CD4-positive, alpha-beta memory T cell (primary cell): ENCODE measurements around the gene ARHGAP9. TPM values are rescaled to one million over a fixed set of nuclear protein-coding genes. Genes with fewer than 3 reads are reported as not detected.
"Not testable (repeated sequence)": the region's sequence is repeated elsewhere in the genome, so short reads cannot be mapped to it uniquely, and the experiment has no call there.

Experiments
- CTCF ChIA-PET: fragments of 350-600 bp; sonication (Branson Sonifier 250); formaldehyde crosslinking; loops from one replicate; lab custom pipeline; 2021; ENCODE audit warnings: inconsistent platforms; ENCODE audit not compliant: partially characterized antibody; lab: Charles Lee
- POLR2A ChIA-PET: fragments of 350-600 bp; sonication (Branson Sonifier 250); formaldehyde crosslinking; loops from one replicate; lab custom pipeline; 2021; ENCODE audit not compliant: partially characterized antibody; lab: Charles Lee
- DNase-seq, 5 donors: peaks; one replicate each; pipeline versions ENCODE4 v3.0.0 to v3.0.0-alpha.2; 2020 to 2022; ENCODE audit warnings: mixed read lengths in 1 of 5
- H3K27ac ChIP-seq: one replicate; pipeline ENCODE4 v1.7.0; 2013; ENCODE audit warnings: low read depth, low read length
- H3K27me3 ChIP-seq: 2 replicates; pipeline ENCODE4 v1.7.0; 2013; ENCODE audit warnings: mild to moderate bottlenecking, low read length, moderate library complexity; ENCODE audit not compliant: insufficient read depth
- H3K36me3 ChIP-seq: 2 replicates; pipeline ENCODE4 v1.7.0; 2013; ENCODE audit warnings: mild to moderate bottlenecking, low read length, moderate library complexity; ENCODE audit not compliant: insufficient read depth
- H3K4me1 ChIP-seq: 2 replicates; pipeline ENCODE4 v1.7.0; 2013; ENCODE audit warnings: mild to moderate bottlenecking, low read length, moderate library complexity; ENCODE audit not compliant: insufficient read depth
- H3K4me3 ChIP-seq, 2 donors: one replicate each; pipeline ENCODE4 v1.7.0; 2013; ENCODE audit warnings: low read length in 2 of 2, mild to moderate bottlenecking in 1 of 2
- H3K9me3 ChIP-seq, 2 donors: one replicate each; pipeline ENCODE4 v1.7.0; 2013; ENCODE audit warnings: low read length in 2 of 2, control low read depth in 1 of 2; ENCODE audit not compliant: control insufficient read depth in 1 of 2
- H3K27ac Mint-ChIP-seq, 7 donors: one replicate each; pipeline ENCODE4 v1.8.0; 2020 to 2021; ENCODE audit warnings: mixed read lengths in 7 of 7, mild to moderate bottlenecking in 6 of 7, inconsistent platforms in 3 of 7, moderate library complexity in 3 of 7
- H3K27me3 Mint-ChIP-seq, 2 donors: one replicate each; pipeline ENCODE4 v1.8.0; 2020 to 2021; ENCODE audit warnings: mixed read lengths in 2 of 2
- H3K36me3 Mint-ChIP-seq, 2 donors: one replicate each; pipeline ENCODE4 v1.8.0; 2020 to 2021; ENCODE audit warnings: mixed read lengths in 2 of 2, inconsistent platforms in 1 of 2, mild to moderate bottlenecking in 1 of 2
- H3K4me1 Mint-ChIP-seq, 4 donors: one replicate each; pipeline ENCODE4 v1.8.0; 2020 to 2021; ENCODE audit warnings: mixed read lengths in 4 of 4, mild to moderate bottlenecking in 1 of 4
- H3K4me3 Mint-ChIP-seq, 8 donors: one replicate each; pipeline ENCODE4 v1.8.0; 2020 to 2021; ENCODE audit warnings: mixed read lengths in 8 of 8, mild to moderate bottlenecking in 7 of 8, moderate library complexity in 6 of 8, inconsistent platforms in 3 of 8
- H3K9me3 Mint-ChIP-seq, 8 donors: one replicate each; pipeline ENCODE4 v1.8.0; 2020 to 2021; ENCODE audit warnings: mixed read lengths in 8 of 8, mild to moderate bottlenecking in 5 of 8, inconsistent platforms in 3 of 8, moderate library complexity in 1 of 8
- intact Hi-C: fragments of 100-400 bp; cut with micrococcal nuclease; formaldehyde crosslinking; loops from one replicate; pipeline ENCODE4 v1.15.1; 2023
- polyA plus RNA-seq, 2 donors: library from polyadenylated mRNA; unstranded; fragments of 300-500 nt; fragmentation: Illumina TruSeq; gene quantifications; one replicate each; pipeline ENCODE4 v1.2.3, GENCODE V29; 2021
- total RNA-seq, 2 experiments: library from RNA; stranded (reverse); gene quantifications; one replicate each; pipeline ENCODE4 v1.2.3, GENCODE V29; 2021

The ARHGAP9 gene
- total and polyA plus RNA-seq, 4 experiments from 2014 or later: 206 to 278 (median 241) TPM

- H3K4me1 ChIP-seq, H3K9me3 ChIP-seq, CTCF ChIA-PET, H3K4me3 Mint-ChIP-seq, H3K4me1 Mint-ChIP-seq, H3K27me3 Mint-ChIP-seq, H3K27ac ChIP-seq, intact Hi-C loops, H3K27me3 ChIP-seq, POLR2A ChIA-PET, H3K27ac Mint-ChIP-seq, H3K4me3 ChIP-seq, H3K9me3 Mint-ChIP-seq, DNase-seq: not testable (repeated sequence)
- H3K36me3 Mint-ChIP-seq: peaks cover 23 to 57% of the 10 kb centered on the region in 2 donors
- peaks cover 45% of the 10 kb centered on the region for H3K36me3 ChIP-seq
Measured at GRCh38 chr12:57506541-57506940, 26.9 kb upstream of the ARHGAP9 start.

GRCh38 chr12:57502311-57502969, 22.8 kb upstream of the ARHGAP9 start:
- CTCF ChIA-PET: interaction anchor here (1.0 to 1.4 kb wide), 3 partner anchors 10 to 47 kb away, joined by 3 to 4 read pairs (median 3); partner anchors contain the start of gene INHBE
- H3K27me3 ChIP-seq, DNase-seq, H3K4me1 ChIP-seq, H3K4me3 ChIP-seq, H3K9me3 ChIP-seq, H3K27me3 Mint-ChIP-seq, H3K4me3 Mint-ChIP-seq, H3K4me1 Mint-ChIP-seq, H3K9me3 Mint-ChIP-seq, H3K27ac ChIP-seq, intact Hi-C loops: not testable (repeated sequence)
- Mint-ChIP-seq H3K36me3 (peaks cover 46 to 70% of the 10 kb centered on the region in 2 donors), H3K27ac (peak overlapping the region in 4 of 7 donors; percentile 5 to 78 (median 44))
- peaks cover 61% of the 10 kb centered on the region for H3K36me3 ChIP-seq
- POLR2A ChIA-PET: interaction anchor here (1.6 kb wide), 1 partner anchor 22 kb away, joined by 4 read pairs; the partner anchor contains the start of gene ARHGAP9

GRCh38 chr12:57500213-57500612, 20.5 kb upstream of the ARHGAP9 start:
- Histone ChIP-seq H3K4me3 (no peak overlapping the region), H3K4me1 (no peaks in the 10 kb centered on the region), H3K9me3 (no peaks in the 10 kb centered on the region), H3K27ac (no peak overlapping the region), H3K27me3 (no peaks in the 10 kb centered on the region), H3K36me3 (peaks cover 59% of the 10 kb centered on the region)
- Mint-ChIP-seq H3K27me3 (no peaks in the 10 kb centered on the region), H3K36me3 (peaks cover 55 to 72% of the 10 kb centered on the region in 2 donors), H3K4me1 (peaks cover 0 to 9% (median 7%) of the 10 kb centered on the region in 4 donors), H3K4me3 (no peak overlapping the region), H3K9me3 (no peaks in the 10 kb centered on the region), H3K27ac (no peak overlapping the region)
- DNase-seq: no peak
- ChIA-PET POLR2A (interaction anchor here (1.3 to 1.5 kb wide), 2 partner anchors 21 to 23 kb away, joined by 3 to 8 read pairs; partner anchors contain the start of gene ARHGAP9), CTCF (interaction anchor here (0.9 kb wide), 1 partner anchor 16 kb away, joined by 3 read pairs; no protein-coding TSS in a partner anchor)
- intact Hi-C loops: no loop called here

GRCh38 chr12:57498571-57498970, 18.9 kb upstream of the ARHGAP9 start:
- Mint-ChIP-seq H3K36me3 (peaks cover 47 to 60% of the 10 kb centered on the region in 2 donors), H3K27ac (peak overlapping the region in 6 of 7 donors; percentile 16 to 76 (median 40)), H3K9me3 (no peaks in the 10 kb centered on the region), H3K4me3 (no peak overlapping the region), H3K4me1 (peaks cover 0 to 9% (median 7%) of the 10 kb centered on the region in 4 donors), H3K27me3 (no peaks in the 10 kb centered on the region)
- intact Hi-C loops: no loop called here
- Histone ChIP-seq H3K27ac (no peak overlapping the region), H3K9me3 (no peaks in the 10 kb centered on the region), H3K4me1 (no peaks in the 10 kb centered on the region), H3K36me3 (peaks cover 48% of the 10 kb centered on the region), H3K4me3 (no peak overlapping the region), H3K27me3 (no peaks in the 10 kb centered on the region)
- ChIA-PET CTCF (no interaction called here), POLR2A (no interaction called here)
- DNase-seq: no peak

GRCh38 chr12:57498132-57498502, 18.5 kb upstream of the ARHGAP9 start:
- no peaks in the 10 kb centered on the region for H3K27me3 ChIP-seq
- peaks cover 47 to 56% of the 10 kb centered on the region in 2 donors for H3K36me3 Mint-ChIP-seq
- no peaks in the 10 kb centered on the region for H3K9me3 ChIP-seq
- no peak overlapping the region for H3K4me3 ChIP-seq
- H3K4me1 Mint-ChIP-seq: peaks cover 0 to 9% (median 7%) of the 10 kb centered on the region in 4 donors
- no peak overlapping the region for H3K4me3 Mint-ChIP-seq
- intact Hi-C loops: no loop called here
- peak overlapping the region in 2 of 7 donors; percentile 35 to 76 for H3K27ac Mint-ChIP-seq
- no peak overlapping the region for H3K27ac ChIP-seq
- H3K4me1 ChIP-seq: no peaks in the 10 kb centered on the region
- POLR2A ChIA-PET: interaction anchor here (1.1 to 1.4 kb wide), 2 partner anchors 18 to 21 kb away, joined by 3 read pairs; partner anchors contain the start of gene ARHGAP9
- H3K9me3 Mint-ChIP-seq: no peaks in the 10 kb centered on the region
- CTCF ChIA-PET: no interaction called here
- H3K36me3 ChIP-seq: peaks cover 48% of the 10 kb centered on the region
- DNase-seq: no peak
- no peaks in the 10 kb centered on the region for H3K27me3 Mint-ChIP-seq

- no peak for DNase-seq
- Histone ChIP-seq H3K27me3 (no peaks in the 10 kb centered on the region), H3K4me1 (no peaks in the 10 kb centered on the region), H3K36me3 (peaks cover 52% of the 10 kb centered on the region), H3K4me3 (no peak overlapping the region), H3K27ac (no peak overlapping the region), H3K9me3 (no peaks in the 10 kb centered on the region)
- no peaks in the 10 kb centered on the region for H3K27me3 Mint-ChIP-seq
- CTCF ChIA-PET: interaction anchor here (0.7 to 1.3 kb wide), 4 partner anchors 18 to 267 kb away, joined by 3 to 4 read pairs (median 3); partner anchors contain the start of gene ARHGAP9
- H3K4me3 Mint-ChIP-seq: no peak overlapping the region
- POLR2A ChIA-PET: interaction anchor here (1.1 to 1.6 kb wide), 4 partner anchors 17 to 31 kb away, joined by 3 to 4 read pairs (median 3); partner anchors contain the start of gene ARHGAP9
- H3K9me3 Mint-ChIP-seq: no peaks in the 10 kb centered on the region
- H3K36me3 Mint-ChIP-seq: peaks cover 49 to 57% of the 10 kb centered on the region in 2 donors
- H3K27ac Mint-ChIP-seq: peak overlapping the region in 6 of 7 donors; percentile 16 to 55 (median 41)
- H3K4me1 Mint-ChIP-seq: peaks cover 0 to 11% (median 9%) of the 10 kb centered on the region in 4 donors
- intact Hi-C loops: no loop called here
Measured at GRCh38 chr12:57497223-57498131, 17.8 kb upstream of the ARHGAP9 start.
